Stimulated activated memory B cell treated with anti-CD40 and anti-IgM and Interleukin-4, amounts not matched to agents 10 μg/mL and 1 μg/mL and 100 μg/mL, for 72 hours (primary cell): ENCODE measurements around the gene PABPN1L.

Experiments
- ATAC-seq: fragments of 150-1000 bp; cut with Tn5 transposase; 2 replicates; pipeline ENCODE4 v1.10.0; 2021
- H3K27ac Mint-ChIP-seq: one replicate; pipeline ENCODE4 v1.8.0; 2022; ENCODE audit warnings: mild to moderate bottlenecking, mixed read lengths
- H3K27me3 Mint-ChIP-seq: one replicate; pipeline ENCODE4 v1.8.0; 2022; ENCODE audit warnings: mixed read lengths
- H3K36me3 Mint-ChIP-seq: one replicate; pipeline ENCODE4 v1.8.0; 2022; ENCODE audit warnings: mixed read lengths
- H3K4me1 Mint-ChIP-seq: one replicate; pipeline ENCODE4 v1.8.0; 2022; ENCODE audit warnings: mixed read lengths
- H3K4me3 Mint-ChIP-seq: one replicate; pipeline ENCODE4 v1.8.0; 2022; ENCODE audit warnings: mild to moderate bottlenecking, moderate library complexity, mixed read lengths
- H3K9me3 Mint-ChIP-seq: one replicate; pipeline ENCODE4 v1.8.0; 2022; ENCODE audit warnings: mixed read lengths

The PABPN1L gene

GRCh38 chr16:88841521-88842307 lies 24.7 kb downstream of the PABPN1L start:
- Mint-ChIP-seq H3K4me1 (peaks cover 8% of the 10 kb centered on the region), H3K27me3 (no peaks in the 10 kb centered on the region), H3K27ac (no peak overlapping the region), H3K36me3 (peaks cover 24% of the 10 kb centered on the region), H3K9me3 (no peaks in the 10 kb centered on the region), H3K4me3 (no peak overlapping the region)
- peak; percentile 18 for ATAC-seq

- peaks cover 8% of the 10 kb centered on the region for H3K4me1 Mint-ChIP-seq
- H3K36me3 Mint-ChIP-seq = peaks cover 24% of the 10 kb centered on the region
- no peak overlapping the region for H3K4me3 Mint-ChIP-seq
- no peaks in the 10 kb centered on the region for H3K27me3 Mint-ChIP-seq
- no peaks in the 10 kb centered on the region for H3K9me3 Mint-ChIP-seq
- ATAC-seq = no peak
- H3K27ac Mint-ChIP-seq = no peak overlapping the region
Measured at GRCh38 chr16:88840600-88841215, 25.8 kb downstream of the PABPN1L start.

DNA sequence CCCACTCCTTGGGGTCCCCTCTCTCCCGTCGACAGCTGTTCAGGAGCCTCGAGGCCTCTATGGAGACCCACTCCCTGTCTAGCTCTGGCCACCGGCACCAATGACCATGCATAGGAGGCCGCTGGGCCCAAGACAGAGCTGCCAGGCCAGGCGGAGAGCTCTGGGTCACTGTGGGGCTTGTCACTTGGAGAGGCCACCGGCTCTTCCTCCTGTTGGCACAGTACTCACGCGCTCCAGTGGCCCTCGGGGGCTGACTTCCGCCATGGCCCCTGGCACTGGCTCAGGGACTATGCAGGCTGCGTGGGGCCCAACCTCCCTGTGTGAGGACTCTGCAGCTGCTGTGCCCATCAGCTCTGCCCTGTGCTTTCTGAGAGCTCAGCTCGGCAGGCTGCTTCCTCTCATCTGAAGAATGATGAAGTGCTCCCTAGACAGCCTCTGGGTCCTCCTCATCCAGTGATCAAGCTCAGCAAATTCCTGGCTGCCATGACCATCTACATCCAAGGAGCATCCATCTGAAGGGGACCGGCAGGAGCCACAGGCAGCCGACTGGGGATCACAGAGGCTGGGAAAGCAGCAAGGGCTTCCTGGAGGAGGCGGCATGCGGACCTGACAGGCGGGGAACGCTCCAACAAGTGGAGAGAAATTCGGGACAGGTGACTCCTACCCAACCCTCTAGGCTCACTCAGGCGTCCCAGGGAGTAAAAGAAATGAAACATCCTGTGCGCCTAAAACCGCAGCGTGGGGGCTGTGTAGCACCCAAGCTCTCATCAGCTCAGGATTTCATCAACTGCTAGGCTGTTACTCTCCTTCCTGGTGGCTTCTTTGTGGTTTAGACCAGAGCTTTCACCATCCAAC lies 26.5 kb downstream of the PABPN1L start:
- peaks cover 30% of the 10 kb centered on the region for H3K36me3 Mint-ChIP-seq
- no peaks in the 10 kb centered on the region for H3K9me3 Mint-ChIP-seq
- H3K4me3 Mint-ChIP-seq = no peak overlapping the region
- ATAC-seq = no peak
- no peak overlapping the region for H3K27ac Mint-ChIP-seq
- no peaks in the 10 kb centered on the region for H3K27me3 Mint-ChIP-seq
- H3K4me1 Mint-ChIP-seq = peaks cover 8% of the 10 kb centered on the region

GRCh38 chr16:88839026-88839529 lies 27.4 kb downstream of the PABPN1L start:
- Mint-ChIP-seq H3K27ac (no peak overlapping the region), H3K4me1 (peaks cover 8% of the 10 kb centered on the region), H3K9me3 (no peaks in the 10 kb centered on the region), H3K36me3 (peaks cover 33% of the 10 kb centered on the region), H3K27me3 (no peaks in the 10 kb centered on the region), H3K4me3 (no peak overlapping the region)
- ATAC-seq = no peak

GRCh38 chr16:88838566-88838965 lies 27.9 kb downstream of the PABPN1L start:
- Mint-ChIP-seq H3K9me3 (no peaks in the 10 kb centered on the region), H3K36me3 (peaks cover 37% of the 10 kb centered on the region), H3K27me3 (no peaks in the 10 kb centered on the region), H3K27ac (no peak overlapping the region), H3K4me1 (peaks cover 8% of the 10 kb centered on the region), H3K4me3 (no peak overlapping the region)
- no peak for ATAC-seq

DNA sequence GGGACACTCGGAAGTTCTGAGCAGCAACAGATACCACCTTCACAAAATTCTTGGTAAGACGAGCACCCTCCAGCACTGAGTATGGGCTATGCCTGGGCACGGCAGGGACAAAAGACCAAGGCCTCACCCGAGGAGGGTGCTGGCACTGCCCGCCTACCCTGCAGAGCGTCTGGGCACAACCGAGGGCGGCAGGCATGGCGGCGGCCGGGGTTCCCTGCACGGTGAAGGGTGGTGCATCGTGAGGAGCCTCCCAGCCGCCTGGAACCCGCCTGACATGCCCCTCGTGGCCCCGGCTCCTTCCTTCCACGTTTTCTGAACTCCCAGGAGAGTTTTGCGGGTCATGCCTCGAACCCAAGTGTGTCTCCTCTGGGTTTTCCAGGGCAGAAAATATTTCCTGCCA lies 28.7 kb downstream of the PABPN1L start:
- H3K4me3 Mint-ChIP-seq = no peak overlapping the region
- no peaks in the 10 kb centered on the region for H3K9me3 Mint-ChIP-seq
- peaks cover 8% of the 10 kb centered on the region for H3K4me1 Mint-ChIP-seq
- H3K27ac Mint-ChIP-seq = no peak overlapping the region
- ATAC-seq = no peak
- no peaks in the 10 kb centered on the region for H3K27me3 Mint-ChIP-seq
- H3K36me3 Mint-ChIP-seq = peaks cover 37% of the 10 kb centered on the region

DNA sequence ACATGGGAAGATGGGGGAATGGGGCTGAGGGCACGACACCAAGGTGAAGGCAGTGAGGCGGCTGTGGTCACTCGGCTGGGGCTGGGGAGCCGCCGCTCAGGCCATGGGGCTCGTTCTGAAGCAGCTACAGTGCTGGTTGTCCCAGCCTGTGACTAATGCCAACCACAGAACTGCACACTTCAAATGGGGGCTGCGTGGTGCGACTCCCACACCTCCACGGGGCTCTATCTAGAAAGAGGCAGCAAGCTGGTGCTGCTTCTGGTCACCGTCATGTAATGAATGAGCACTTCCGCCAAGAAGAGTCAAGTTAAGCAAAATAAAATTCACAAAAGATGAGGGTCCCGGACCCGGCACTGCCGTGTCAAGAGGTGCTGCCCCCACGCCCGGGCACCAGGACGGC lies 29.7 kb downstream of the PABPN1L start:
- Mint-ChIP-seq H3K36me3 (peaks cover 37% of the 10 kb centered on the region), H3K9me3 (no peaks in the 10 kb centered on the region), H3K4me1 (peaks cover 2% of the 10 kb centered on the region), H3K27ac (no peak overlapping the region), H3K27me3 (no peaks in the 10 kb centered on the region), H3K4me3 (no peak overlapping the region)
- no peak for ATAC-seq

DNA sequence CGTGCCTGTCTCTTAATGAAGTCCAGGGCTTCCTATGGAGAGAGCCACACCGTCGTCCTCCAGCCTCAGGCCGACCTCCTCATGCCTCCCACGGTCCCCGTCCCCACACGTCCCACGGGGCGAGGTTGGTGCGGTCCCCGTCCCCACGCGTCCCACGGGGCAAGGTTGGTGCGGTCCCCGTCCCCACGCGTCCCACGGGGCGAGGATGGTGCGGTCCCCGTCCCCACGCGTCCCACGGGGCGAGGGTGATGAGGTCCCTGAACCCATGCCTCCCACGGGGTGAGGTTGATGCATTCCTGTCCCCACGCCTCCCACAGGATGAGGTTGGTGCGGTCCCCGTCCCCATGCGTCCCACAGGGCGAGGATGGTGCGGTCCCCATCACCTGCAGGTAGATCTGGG lies 30.6 kb downstream of the PABPN1L start:
- ATAC-seq = no peak
- Mint-ChIP-seq H3K36me3 (peaks cover 40% of the 10 kb centered on the region), H3K9me3 (no peaks in the 10 kb centered on the region), H3K27me3 (no peaks in the 10 kb centered on the region), H3K4me3 (no peak overlapping the region), H3K4me1 (no peaks in the 10 kb centered on the region), H3K27ac (no peak overlapping the region)

DNA sequence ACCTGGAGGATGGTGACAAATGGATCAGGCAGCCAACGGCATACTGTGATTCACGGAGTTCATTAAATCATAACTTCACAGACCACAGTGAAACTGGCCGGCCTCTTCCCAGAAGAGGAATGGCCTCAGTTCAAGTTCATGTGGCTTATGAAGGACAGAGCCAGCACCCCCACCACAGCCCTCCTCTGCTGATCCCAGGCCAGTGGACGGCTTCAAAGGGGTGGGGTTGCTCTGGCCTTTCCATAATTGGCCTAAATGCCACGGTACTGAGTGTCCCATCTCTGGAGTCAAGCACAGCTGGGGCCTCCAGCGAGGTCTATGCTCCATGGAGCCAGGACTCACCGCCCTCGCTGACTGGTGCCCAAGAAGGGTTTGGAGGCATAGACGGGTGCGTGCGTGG lies 31.1 kb downstream of the PABPN1L start:
- no peak for ATAC-seq
- Mint-ChIP-seq H3K4me3 (no peak overlapping the region), H3K9me3 (no peaks in the 10 kb centered on the region), H3K27ac (no peak overlapping the region), H3K36me3 (peaks cover 40% of the 10 kb centered on the region), H3K4me1 (no peaks in the 10 kb centered on the region), H3K27me3 (no peaks in the 10 kb centered on the region)

GRCh38 chr16:88834670-88835069 lies 31.8 kb downstream of the PABPN1L start:
- Mint-ChIP-seq H3K27me3 (no peaks in the 10 kb centered on the region), H3K9me3 (no peaks in the 10 kb centered on the region), H3K36me3 (peaks cover 35% of the 10 kb centered on the region), H3K27ac (no peak overlapping the region), H3K4me3 (no peak overlapping the region), H3K4me1 (no peaks in the 10 kb centered on the region)
- ATAC-seq = no peak

GRCh38 chr16:88833086-88833485 lies 33.4 kb downstream of the PABPN1L start:
- Mint-ChIP-seq H3K4me1 (no peaks in the 10 kb centered on the region), H3K27ac (no peak overlapping the region), H3K36me3 (peaks cover 32% of the 10 kb centered on the region), H3K4me3 (no peak overlapping the region), H3K27me3 (no peaks in the 10 kb centered on the region), H3K9me3 (no peaks in the 10 kb centered on the region)
- ATAC-seq = no peak

- Mint-ChIP-seq H3K36me3 (peaks cover 29% of the 10 kb centered on the region), H3K27ac (no peak overlapping the region), H3K4me3 (no peak overlapping the region), H3K27me3 (no peaks in the 10 kb centered on the region), H3K4me1 (no peaks in the 10 kb centered on the region), H3K9me3 (no peaks in the 10 kb centered on the region)
- peak; percentile 22 for ATAC-seq
Measured at GRCh38 chr16:88831838-88832237, 34.6 kb downstream of the PABPN1L start.

GRCh38 chr16:88830783-88831182 lies 35.7 kb downstream of the PABPN1L start:
- no peak for ATAC-seq
- Mint-ChIP-seq H3K9me3 (no peaks in the 10 kb centered on the region), H3K27ac (no peak overlapping the region), H3K4me3 (no peak overlapping the region), H3K27me3 (no peaks in the 10 kb centered on the region), H3K4me1 (no peaks in the 10 kb centered on the region), H3K36me3 (peaks cover 32% of the 10 kb centered on the region)

GRCh38 chr16:88830258-88830657 lies 36.2 kb downstream of the PABPN1L start:
- peaks cover 31% of the 10 kb centered on the region for H3K36me3 Mint-ChIP-seq
- no peak overlapping the region for H3K4me3 Mint-ChIP-seq
- H3K27ac Mint-ChIP-seq = no peak overlapping the region
- no peaks in the 10 kb centered on the region for H3K4me1 Mint-ChIP-seq
- no peaks in the 10 kb centered on the region for H3K27me3 Mint-ChIP-seq
- ATAC-seq = no peak
- no peaks in the 10 kb centered on the region for H3K9me3 Mint-ChIP-seq

DNA sequence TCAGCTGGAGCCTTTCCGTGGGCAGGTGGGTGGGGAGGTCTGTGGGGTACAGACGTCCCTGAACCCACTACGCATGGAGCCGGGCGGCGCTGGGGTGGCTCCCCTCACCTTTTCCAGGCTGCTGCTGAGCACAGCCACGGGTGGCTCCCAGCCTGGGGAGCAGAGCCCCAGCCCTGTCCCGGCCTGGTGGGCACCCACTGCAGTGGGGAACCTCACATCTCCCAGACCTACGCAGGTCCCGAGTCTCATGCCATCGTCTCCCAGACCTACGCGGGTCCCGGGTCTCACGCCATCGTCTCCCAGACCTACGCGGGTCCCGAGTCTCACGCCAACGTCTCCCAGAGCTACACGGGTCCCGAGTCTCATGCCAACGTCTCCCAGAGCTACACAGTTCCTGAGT lies 37.7 kb downstream of the PABPN1L start:
- H3K36me3 Mint-ChIP-seq = peaks cover 24% of the 10 kb centered on the region
- H3K27me3 Mint-ChIP-seq = no peaks in the 10 kb centered on the region
- no peak overlapping the region for H3K4me3 Mint-ChIP-seq
- H3K9me3 Mint-ChIP-seq = no peaks in the 10 kb centered on the region
- H3K27ac Mint-ChIP-seq = no peak overlapping the region
- H3K4me1 Mint-ChIP-seq = no peaks in the 10 kb centered on the region
- no peak for ATAC-seq
